CD4-positive, alpha-beta T cell treated with Interleukin-6 at 100 ng/mL for 8 hours (primary cell): ENCODE measurements around the gene ASAP2.

Source experiments
- DNase-seq: peaks from one replicate; pipeline ENCODE4 v3.0.0-alpha.2; 2020; ENCODE audit warnings: mixed read lengths, low spot score

Gene ASAP2

DNA sequence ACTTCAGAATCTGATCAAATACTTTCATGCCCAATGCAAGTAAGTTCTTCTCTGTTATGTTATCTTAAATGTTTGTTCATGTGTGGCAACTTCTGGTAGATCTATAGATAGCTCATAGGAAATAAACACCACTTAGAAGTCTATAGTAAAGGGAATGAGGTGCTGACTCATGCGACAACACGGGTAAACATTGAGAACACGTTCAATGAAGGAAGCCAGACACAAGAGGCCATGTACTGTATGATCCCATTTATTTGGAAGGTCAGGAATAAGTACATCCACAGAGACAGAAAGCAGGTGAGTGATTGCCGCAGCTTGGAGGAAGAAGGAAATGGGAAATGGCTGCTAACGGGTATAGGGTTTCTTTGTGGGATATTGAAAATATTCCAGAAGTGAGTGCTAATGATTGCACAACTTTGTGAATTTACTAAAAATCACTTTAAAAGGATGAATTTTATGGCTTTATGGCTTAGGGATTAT lies 121.3 kb downstream of the ASAP2 start:
- DNase-seq: no peak

DNA sequence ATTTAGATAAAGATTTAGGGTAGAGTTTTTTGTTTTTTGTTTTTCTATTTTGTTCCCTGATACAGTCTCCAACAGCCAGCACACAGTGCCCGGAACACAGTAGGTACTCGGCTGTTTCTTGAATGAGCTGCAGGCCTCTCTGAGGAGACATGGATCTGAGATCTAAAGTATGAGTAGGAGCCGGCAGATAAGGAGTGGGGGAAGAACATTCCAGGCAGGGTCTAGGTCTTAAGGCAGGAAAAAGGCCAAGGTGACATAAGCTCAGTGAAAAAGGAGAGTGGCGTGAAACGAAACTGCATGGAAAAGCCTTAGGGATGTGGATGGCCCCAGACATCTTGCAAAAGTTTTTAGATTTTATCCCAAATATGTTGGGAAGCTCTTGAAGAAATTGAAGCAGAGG lies 122.3 kb downstream of the ASAP2 start:
- no peak for DNase-seq

GRCh38 chr2:9329497-9329896 lies 122.9 kb downstream of the ASAP2 start:
- DNase-seq: no peak

DNA sequence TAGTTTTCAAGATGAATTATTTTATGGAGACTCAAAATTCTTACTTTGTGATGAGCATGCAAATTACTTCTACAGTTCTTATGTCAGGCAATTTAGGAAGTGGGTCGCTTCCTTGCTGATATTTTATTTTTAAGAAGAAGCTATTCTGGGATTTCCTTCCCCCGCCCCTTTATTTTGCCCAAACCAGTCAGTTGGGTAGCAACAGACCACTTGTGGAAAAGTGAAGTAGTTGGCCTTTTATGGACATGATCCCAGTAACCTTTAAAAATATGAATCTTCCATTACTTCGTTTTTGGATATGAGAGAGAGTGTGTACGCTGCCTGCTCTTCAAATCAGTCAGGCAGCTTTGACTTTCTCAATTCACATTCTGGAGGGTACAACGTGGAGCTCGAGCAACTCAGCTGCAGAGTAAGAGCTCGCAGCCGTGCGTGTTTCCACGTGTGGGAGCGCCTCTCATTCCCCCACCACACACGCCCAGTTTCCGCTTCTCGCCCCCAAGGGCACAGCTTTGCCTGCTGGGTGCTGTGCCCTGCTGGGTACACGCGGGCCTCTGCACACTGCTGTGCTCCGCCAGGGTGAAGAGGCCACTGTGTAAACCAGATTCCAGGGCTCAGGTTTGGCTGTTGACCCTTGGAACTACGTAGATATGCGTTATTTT lies 124.1 kb downstream of the ASAP2 start:
- DNase-seq: no peak

DNA sequence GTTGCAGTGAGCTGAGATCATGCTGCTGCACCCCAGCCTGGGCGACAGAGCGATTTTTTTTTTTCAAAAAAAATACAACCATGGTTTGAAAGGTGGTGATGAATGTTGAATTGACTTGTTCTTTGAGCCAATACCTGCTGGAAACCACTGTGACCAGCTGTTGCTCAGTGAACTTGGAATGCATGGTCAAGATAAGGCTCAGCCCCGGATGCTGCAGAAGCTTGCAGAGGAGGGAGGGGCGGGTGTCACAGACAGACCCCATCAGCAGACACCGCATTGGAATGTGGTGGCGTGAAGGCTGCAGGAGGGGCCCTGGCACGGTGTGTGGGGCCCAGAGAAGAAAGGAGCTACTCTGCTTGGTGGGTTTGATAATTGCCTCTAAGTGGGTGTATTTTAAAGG lies 125.1 kb downstream of the ASAP2 start:
- DNase-seq: no peak

DNA sequence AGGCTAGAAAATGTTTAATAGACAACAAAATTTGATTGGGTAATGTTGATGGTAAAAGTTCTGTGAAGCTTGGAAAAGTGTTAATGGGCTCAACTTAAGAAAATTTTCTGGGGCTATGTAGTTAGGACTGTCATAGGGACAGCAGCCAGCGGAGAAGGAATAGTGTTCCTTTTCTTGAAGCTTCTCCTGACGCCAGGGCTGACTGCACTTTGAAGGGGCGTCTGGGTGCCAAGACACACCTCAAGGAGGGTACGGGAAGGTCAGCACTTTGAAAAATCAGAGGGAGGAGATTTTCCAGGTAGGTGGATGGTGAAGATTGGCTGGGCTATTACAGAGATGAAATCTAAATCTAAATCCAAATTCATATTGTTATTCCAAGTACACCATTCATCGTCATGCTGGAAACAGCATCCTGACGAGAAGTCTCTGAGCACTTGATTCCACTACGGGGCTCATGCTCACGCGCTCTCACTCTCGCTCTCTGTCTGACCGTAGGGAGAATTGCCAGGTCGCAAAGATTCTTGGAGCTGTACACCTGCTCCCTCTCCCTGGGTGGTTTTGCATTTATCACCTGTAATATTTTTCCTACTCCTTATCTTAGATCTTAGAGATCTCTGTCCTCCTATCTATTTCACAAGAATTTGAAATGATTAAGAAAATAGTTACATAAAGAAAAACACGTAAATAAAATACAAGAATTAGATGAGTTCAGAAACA lies 125.7 kb downstream of the ASAP2 start:
- DNase-seq: no peak

DNA sequence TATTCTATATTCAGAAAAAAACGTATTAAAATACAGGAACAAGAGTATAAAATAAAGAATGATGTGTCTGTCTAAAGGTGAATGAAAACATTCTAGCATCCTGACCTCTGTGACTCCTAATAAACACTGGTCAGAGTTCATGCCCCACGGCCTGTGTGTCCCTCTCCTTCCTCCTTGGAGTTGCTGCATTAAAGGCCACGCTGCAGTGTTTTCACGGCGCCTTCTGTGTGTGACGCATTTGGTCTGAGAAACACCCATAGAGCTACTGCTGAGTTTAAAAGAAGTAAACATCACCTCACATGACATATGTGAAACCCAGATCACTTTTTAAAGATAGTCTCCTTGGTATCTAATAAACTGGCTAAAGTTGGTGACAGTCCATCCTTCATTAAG lies 126.2 kb downstream of the ASAP2 start:
- DNase-seq: no peak

DNA sequence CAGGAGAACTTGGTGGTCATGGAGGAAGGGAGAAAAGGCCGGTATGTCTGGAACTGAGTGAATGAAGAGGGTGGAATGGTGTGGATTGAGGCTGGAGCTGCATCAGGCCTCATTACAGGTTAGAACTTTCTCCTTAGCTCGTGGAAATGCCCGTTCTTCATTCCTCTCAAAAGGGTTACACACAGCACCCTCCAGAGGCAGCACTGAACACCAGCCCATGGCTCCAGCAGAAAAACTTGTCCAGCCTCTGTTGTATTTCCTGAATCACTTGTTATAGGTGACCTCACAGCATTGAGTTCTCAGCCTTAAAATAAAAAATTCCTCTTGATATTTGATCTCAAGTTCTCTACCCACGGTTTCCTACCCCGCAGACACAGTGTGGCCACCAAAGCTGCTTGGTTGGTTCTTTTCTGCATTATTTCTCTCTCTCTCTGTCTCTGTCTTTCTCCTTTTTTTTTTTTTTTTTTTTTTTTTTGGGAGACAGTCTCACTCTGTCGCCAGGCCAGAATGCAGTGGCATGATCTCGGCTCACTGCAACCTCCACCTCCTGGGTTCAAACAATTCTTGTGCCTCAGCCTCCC lies 127.1 kb downstream of the ASAP2 start:
- DNase-seq: no peak

- DNase-seq: no peak
Measured at GRCh38 chr2:9334761-9335160, 128.1 kb downstream of the ASAP2 start.

GRCh38 chr2:9335322-9335832 lies 128.8 kb downstream of the ASAP2 start:
- no peak for DNase-seq

DNA sequence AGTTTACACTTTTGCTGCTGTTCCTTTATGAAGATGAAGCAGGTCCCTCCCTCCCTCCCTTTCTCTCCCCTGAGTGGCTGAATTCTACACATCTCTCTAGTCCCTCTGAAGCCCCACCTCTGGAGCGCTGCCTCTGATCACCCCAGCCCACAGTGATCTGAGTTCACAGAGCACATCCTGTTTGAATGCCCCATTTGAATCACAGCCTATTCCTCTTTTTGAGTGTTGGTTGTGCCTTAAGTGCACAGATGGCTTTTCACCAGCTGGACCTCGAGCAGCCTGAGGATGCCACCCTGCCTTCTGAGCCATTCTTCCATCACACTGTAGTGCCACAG lies 129.6 kb downstream of the ASAP2 start:
- DNase-seq: no peak

DNA sequence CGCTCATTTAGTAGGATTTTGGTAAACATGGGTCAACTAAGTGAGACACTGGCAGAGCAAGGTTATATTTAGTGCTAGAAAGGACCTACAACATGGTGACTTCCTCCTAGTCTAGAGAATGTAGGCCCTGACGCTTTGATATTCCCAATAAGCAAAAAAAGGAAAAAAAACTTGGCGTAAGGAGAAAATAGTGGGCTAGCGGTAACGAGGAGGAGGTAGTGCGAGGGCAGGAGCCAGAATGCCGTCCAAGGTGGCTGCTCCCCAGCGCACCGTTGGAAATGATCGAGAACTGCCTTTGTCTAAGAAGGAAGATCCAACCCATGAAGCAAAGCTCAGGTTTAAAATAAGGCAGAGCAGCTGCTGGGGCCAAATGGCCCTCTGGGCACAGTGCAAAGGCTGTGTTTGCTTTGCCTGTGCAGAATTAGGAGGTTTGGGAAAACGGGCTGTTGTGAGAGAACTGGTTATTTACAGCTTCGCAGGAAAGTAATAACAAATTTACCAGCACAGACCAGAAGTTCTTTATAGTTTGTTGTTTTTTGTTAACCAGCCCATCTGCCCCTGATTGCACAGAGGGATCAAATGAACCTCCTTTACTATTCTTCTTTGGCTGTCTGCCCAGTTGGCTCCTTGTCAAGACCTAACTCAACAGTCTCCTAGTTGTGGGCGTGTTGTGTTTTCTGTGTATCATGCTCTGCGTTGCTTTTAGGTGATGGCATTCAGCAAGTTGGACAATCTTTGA lies 130.1 kb downstream of the ASAP2 start:
- no peak for DNase-seq

GRCh38 chr2:9337901-9338300 lies 131.3 kb downstream of the ASAP2 start:
- DNase-seq: no peak

DNA sequence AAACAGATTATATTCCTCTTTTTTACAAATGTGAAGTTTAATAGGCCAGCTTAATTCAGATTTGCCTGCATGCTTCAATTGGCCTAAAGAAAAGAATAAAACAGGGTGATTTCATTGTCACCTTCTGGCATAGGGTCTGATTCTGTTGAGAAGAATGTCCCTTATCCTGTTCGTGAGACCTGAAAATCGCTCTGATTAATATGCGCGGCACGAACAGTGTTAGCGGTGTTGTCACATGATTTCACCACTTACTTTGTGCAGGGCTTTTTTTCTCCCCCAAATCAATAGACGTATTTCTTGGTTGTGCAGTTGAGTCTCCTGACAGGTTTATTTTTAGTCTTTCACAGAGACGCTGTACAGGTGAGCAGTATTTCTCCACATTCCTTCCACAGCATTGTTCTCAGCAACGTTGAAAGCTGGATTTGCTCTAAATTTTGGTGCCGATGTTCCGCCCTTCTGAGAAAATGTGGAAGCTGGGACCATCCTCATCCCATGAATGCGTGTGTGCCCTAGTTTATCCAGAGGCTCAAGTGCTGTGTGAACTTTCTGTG lies 134.8 kb downstream of the ASAP2 start:
- no peak for DNase-seq

GRCh38 chr2:9342659-9343058 lies 136.0 kb downstream of the ASAP2 start:
- no peak for DNase-seq

DNA sequence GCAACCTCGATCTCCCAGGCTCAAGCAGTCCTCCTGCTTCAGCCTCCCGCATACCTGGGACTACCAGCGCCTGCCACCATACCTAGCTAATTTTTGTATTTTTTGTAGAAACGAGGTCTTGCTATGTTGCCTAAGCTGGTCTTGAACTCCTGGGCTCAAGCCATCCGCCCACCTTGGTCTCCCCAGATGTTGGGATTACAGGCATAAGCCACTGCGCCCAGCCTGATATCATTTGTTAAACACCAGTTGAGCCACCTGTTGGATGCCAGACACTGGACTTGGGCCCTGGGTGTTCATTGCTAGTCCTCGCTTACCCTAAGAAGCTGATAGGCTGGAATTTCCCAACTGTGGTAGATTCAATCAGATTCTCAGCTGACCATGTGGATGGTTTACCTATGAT lies 136.9 kb downstream of the ASAP2 start:
- DNase-seq: no peak

GRCh38 chr2:9344434-9344833 lies 137.8 kb downstream of the ASAP2 start:
- DNase-seq: no peak

GRCh38 chr2:9345343-9345742 lies 138.7 kb downstream of the ASAP2 start:
- DNase-seq: no peak

DNA sequence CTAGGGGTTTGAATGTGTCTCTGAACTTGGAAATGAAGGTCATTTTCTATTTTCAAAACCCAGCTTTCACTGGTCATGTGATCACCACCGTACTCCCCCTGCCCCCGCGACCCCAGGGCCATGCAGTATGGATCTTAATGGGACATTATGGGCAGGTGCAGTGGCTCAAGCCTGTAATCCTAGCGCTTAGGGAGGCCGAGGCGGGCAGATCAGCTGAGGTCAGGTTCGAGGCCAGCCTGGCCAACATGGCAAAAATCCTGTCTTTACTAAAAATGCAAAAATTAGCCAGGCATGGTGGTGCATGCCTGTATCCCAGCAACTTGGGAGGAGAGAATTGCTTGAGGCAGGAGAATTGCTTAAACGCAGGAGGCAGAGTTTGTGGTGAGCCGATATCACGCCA lies 139.4 kb downstream of the ASAP2 start:
- DNase-seq: no peak

DNA sequence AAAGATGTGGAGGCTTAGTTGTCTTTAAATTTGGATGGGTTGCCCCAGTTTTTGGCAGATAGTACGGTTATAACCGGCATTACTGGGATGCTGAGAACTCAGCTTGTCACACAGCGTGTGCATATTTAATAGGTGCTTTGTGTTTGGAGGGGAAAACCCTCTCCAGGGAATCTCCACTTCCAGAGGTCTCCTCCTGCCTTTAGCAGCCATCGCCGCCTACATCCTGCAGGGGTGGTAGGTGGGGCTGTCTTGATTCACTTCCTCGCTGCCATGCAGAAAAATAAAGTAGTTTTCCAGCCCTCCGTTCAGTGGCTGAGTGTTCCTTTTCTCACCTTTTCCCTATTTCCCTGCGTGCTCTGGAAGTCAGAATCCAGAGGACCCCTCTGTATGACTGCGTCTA lies 140.3 kb downstream of the ASAP2 start:
- DNase-seq: no peak

DNA sequence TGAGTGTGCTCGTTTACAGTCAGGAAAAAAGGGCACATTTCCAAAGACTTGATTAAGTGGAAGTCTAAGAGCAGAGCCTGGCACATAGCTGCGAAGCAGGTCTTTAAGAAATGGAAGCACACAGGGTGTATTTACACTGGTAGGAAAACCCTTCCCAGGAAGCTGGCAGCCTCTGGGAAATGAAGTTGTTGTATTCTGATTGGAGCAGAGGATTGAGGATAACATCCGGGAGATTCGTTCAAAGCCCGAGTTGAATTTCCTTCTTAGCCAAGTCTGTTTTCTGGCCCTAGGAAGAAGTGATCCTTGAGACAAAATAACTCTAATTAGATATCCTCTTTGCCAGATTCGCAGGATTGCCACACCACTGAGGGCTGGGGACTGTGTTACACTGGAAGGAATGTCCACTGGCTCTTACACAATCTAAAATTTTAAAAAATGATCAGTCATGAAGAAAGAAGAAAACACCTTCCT lies 140.8 kb downstream of the ASAP2 start:
- DNase-seq: no peak

DNA sequence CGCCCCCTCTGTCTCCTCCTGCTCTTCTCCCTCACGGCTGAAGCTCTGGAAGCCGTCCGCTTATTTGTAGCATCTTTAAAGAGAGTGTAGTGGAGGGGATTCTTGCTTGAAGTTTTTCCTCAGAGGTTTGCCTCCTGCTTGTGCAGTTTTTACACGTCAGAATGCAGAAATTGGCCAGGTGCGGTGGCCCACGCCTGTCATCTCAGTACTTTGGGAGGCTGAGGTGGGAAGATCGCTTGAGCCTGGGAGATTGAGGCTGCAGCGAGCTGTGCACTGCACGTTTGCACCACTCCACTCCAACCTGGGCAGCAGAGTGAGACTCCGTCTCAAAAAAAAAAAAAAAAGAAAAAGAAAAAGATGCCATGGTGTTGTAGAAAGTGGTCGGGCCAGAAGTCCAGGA lies 147.7 kb downstream of the ASAP2 start:
- no peak for DNase-seq
